Stimulated activated effector memory CD8-positive, alpha-beta T cell treated with anti-CD3 and anti-CD28 coated beads, Interleukin-12 subunit alpha, Interleukin-12 subunit beta, amount 100 ng/mL, for 72 hours (primary cell): Measurements from ENCODE around the gene SPTLC2.
"Not testable (repeated sequence)": the region's sequence is repeated elsewhere in the genome, so short reads cannot be mapped to it uniquely, and the experiment has no call there.

Source experiments
- ATAC-seq: fragments of 150-1000 bp; cut with Tn5 transposase; 2 replicates; pipeline ENCODE4 v1.10.0; 2021
- DNase-seq, 2 donors: peaks; one replicate each; pipeline ENCODE4 v3.0.0; 2021 to 2022; ENCODE audit warnings: low spot score in 2 of 2
- H3K27ac Mint-ChIP-seq: one replicate; pipeline ENCODE4 v1.8.0; 2022; ENCODE audit warnings: mild to moderate bottlenecking, mixed read lengths
- H3K36me3 Mint-ChIP-seq: one replicate; pipeline ENCODE4 v1.8.0; 2022; ENCODE audit warnings: mild to moderate bottlenecking, mixed read lengths
- H3K4me1 Mint-ChIP-seq: one replicate; pipeline ENCODE4 v1.8.0; 2022; ENCODE audit warnings: mixed read lengths
- H3K4me3 Mint-ChIP-seq: one replicate; pipeline ENCODE4 v1.8.0; 2022; ENCODE audit warnings: mild to moderate bottlenecking, mixed read lengths
- H3K9me3 Mint-ChIP-seq: one replicate; pipeline ENCODE4 v1.8.0; 2022; ENCODE audit warnings: mixed read lengths

Gene SPTLC2

GRCh38 chr14:77640756-77641533, 24.5 kb upstream of the SPTLC2 start:
- peak overlapping the region; percentile 76 for H3K4me3 Mint-ChIP-seq
- no peak for ATAC-seq
- H3K4me1 Mint-ChIP-seq = peaks cover 15% of the 10 kb centered on the region
- DNase-seq = no peak
- no peaks in the 10 kb centered on the region for H3K9me3 Mint-ChIP-seq
- H3K27ac Mint-ChIP-seq = peak overlapping the region; percentile 92
- no peaks in the 10 kb centered on the region for H3K36me3 Mint-ChIP-seq

GRCh38 chr14:77638771-77639171, 22.3 kb upstream of the SPTLC2 start:
- H3K36me3 Mint-ChIP-seq = no peaks in the 10 kb centered on the region

GRCh38 chr14:77635869-77636268, 19.4 kb upstream of the SPTLC2 start:
- H3K4me1 Mint-ChIP-seq, DNase-seq, H3K9me3 Mint-ChIP-seq, H3K27ac Mint-ChIP-seq, H3K36me3 Mint-ChIP-seq, ATAC-seq, H3K4me3 Mint-ChIP-seq: not testable (repeated sequence)

More at GRCh38 chr14:77638771-77639171, 22.3 kb upstream of the SPTLC2 start:
- H3K4me3 Mint-ChIP-seq = no peak overlapping the region
- peaks cover 15% of the 10 kb centered on the region for H3K4me1 Mint-ChIP-seq
- H3K27ac Mint-ChIP-seq = peak overlapping the region; percentile 54
- H3K9me3 Mint-ChIP-seq = no peaks in the 10 kb centered on the region
- DNase-seq (no peak), ATAC-seq (no peak)

- not testable (repeated sequence) for H3K36me3 Mint-ChIP-seq, H3K27ac Mint-ChIP-seq, DNase-seq, ATAC-seq, H3K4me1 Mint-ChIP-seq, H3K9me3 Mint-ChIP-seq, H3K4me3 Mint-ChIP-seq
Observed at GRCh38 chr14:77635466-77635865, 19.0 kb upstream of the SPTLC2 start.

- no peak for DNase-seq
- no peak overlapping the region for H3K4me3 Mint-ChIP-seq
- no peaks in the 10 kb centered on the region for H3K9me3 Mint-ChIP-seq
- no peak overlapping the region for H3K27ac Mint-ChIP-seq
- no peaks in the 10 kb centered on the region for H3K4me1 Mint-ChIP-seq
- no peaks in the 10 kb centered on the region for H3K36me3 Mint-ChIP-seq
- ATAC-seq = no peak
Observed at GRCh38 chr14:77630111-77630510, 13.7 kb upstream of the SPTLC2 start.

- ATAC-seq = no peak
- Mint-ChIP-seq H3K4me1 (no peaks in the 10 kb centered on the region), H3K36me3 (no peaks in the 10 kb centered on the region), H3K27ac (no peak overlapping the region), H3K9me3 (no peaks in the 10 kb centered on the region), H3K4me3 (no peak overlapping the region)
- no peak for DNase-seq
Observed at GRCh38 chr14:77625360-77625759, 8.9 kb upstream of the SPTLC2 start.

GRCh38 chr14:77623201-77623600, 6.8 kb upstream of the SPTLC2 start:
- H3K36me3 Mint-ChIP-seq = no peaks in the 10 kb centered on the region
- no peaks in the 10 kb centered on the region for H3K9me3 Mint-ChIP-seq
- H3K27ac Mint-ChIP-seq = no peak overlapping the region
- H3K4me3 Mint-ChIP-seq = no peak overlapping the region
- H3K4me1 Mint-ChIP-seq = no peaks in the 10 kb centered on the region
- DNase-seq (no peak), ATAC-seq (no peak)

GRCh38 chr14:77622366-77622961, 6.0 kb upstream of the SPTLC2 start:
- no peaks in the 10 kb centered on the region for H3K36me3 Mint-ChIP-seq
- H3K4me3 Mint-ChIP-seq = no peak overlapping the region
- H3K4me1 Mint-ChIP-seq = no peaks in the 10 kb centered on the region
- DNase-seq (no peak), ATAC-seq (no peak)
- no peak overlapping the region for H3K27ac Mint-ChIP-seq
- no peaks in the 10 kb centered on the region for H3K9me3 Mint-ChIP-seq

GRCh38 chr14:77620222-77620870, 3.9 kb upstream of the SPTLC2 start:
- Mint-ChIP-seq H3K27ac (no peak overlapping the region), H3K9me3 (no peaks in the 10 kb centered on the region), H3K4me3 (no peak overlapping the region), H3K36me3 (peaks cover 5% of the 10 kb centered on the region), H3K4me1 (peaks cover 4% of the 10 kb centered on the region)
- no peak for DNase-seq
- no peak for ATAC-seq

GRCh38 chr14:77618381-77618970, 2.0 kb upstream of the SPTLC2 start:
- ATAC-seq (no peak), DNase-seq (no peak)
- peaks cover 13% of the 10 kb centered on the region for H3K36me3 Mint-ChIP-seq
- peaks cover 17% of the 10 kb centered on the region for H3K4me1 Mint-ChIP-seq
- H3K9me3 Mint-ChIP-seq = no peaks in the 10 kb centered on the region
- no peak overlapping the region for H3K4me3 Mint-ChIP-seq
- H3K27ac Mint-ChIP-seq = no peak overlapping the region

GRCh38 chr14:77616133-77616453, 344 bp downstream of the SPTLC2 start:
- peak; percentile 3 for ATAC-seq
- peaks cover 30% of the 10 kb centered on the region for H3K4me1 Mint-ChIP-seq
- no peak for DNase-seq

GRCh38 chr14:77615361-77616132, 890 bp downstream of the SPTLC2 start:
- DNase-seq = peak; percentile 9 to 71
- Mint-ChIP-seq H3K27ac (peak overlapping the region; percentile 94), H3K4me3 (peak overlapping the region; percentile 89)

More at GRCh38 chr14:77616133-77616453, 344 bp downstream of the SPTLC2 start:
- Mint-ChIP-seq H3K36me3 (peaks cover 17% of the 10 kb centered on the region), H3K9me3 (no peaks in the 10 kb centered on the region), H3K4me3 (peak overlapping the region; percentile 89), H3K27ac (peak overlapping the region; percentile 94)

GRCh38 chr14:77613201-77613600, 3.2 kb downstream of the SPTLC2 start:
- no peak overlapping the region for H3K27ac Mint-ChIP-seq
- no peak overlapping the region for H3K4me3 Mint-ChIP-seq
- peaks cover 35% of the 10 kb centered on the region for H3K4me1 Mint-ChIP-seq
- no peak for DNase-seq
- H3K9me3 Mint-ChIP-seq = no peaks in the 10 kb centered on the region
- peaks cover 17% of the 10 kb centered on the region for H3K36me3 Mint-ChIP-seq
- ATAC-seq = no peak

More at GRCh38 chr14:77615361-77616132, 890 bp downstream of the SPTLC2 start:
- no peaks in the 10 kb centered on the region for H3K9me3 Mint-ChIP-seq
- peaks cover 17% of the 10 kb centered on the region for H3K36me3 Mint-ChIP-seq
- peaks cover 30% of the 10 kb centered on the region for H3K4me1 Mint-ChIP-seq
- ATAC-seq = peak; percentile 38

- Mint-ChIP-seq H3K27ac (no peak overlapping the region), H3K9me3 (no peaks in the 10 kb centered on the region), H3K4me3 (no peak overlapping the region), H3K4me1 (peaks cover 45% of the 10 kb centered on the region), H3K36me3 (peaks cover 17% of the 10 kb centered on the region)
- no peak for DNase-seq
- ATAC-seq = no peak
Observed at GRCh38 chr14:77612011-77612620, 4.3 kb downstream of the SPTLC2 start.
